ENCODE data around the gene WWP2.

GRCh38 chr16:69883744-69884143 is 121.6 kb downstream of the WWP2 start:
- TF ChIP-seq CTCF (conservative IDR thresholded peaks at IDR 0.05) (no peak), EZH2 (IDR thresholded peaks at IDR 0.05; ENCODE audit: low read depth) (no peak)
